SK-MEL-5 (cell line): ENCODE measurements around the gene RASGRP1. TPM values are rescaled to one million over a fixed set of nuclear protein-coding genes. Genes with fewer than 3 reads are reported as not detected.

Experiments
- DNase-seq: peaks from one replicate; pipeline ENCODE4 v3.0.0-alpha.2; 2016; ENCODE audit warnings: low read depth, low spot score
- in situ Hi-C: cut with HindIII; loops from 2 replicates; pipeline ENCODE4 v1.10.0; 2016; ENCODE audit warnings: low sequenced_read_pairs, high pct_unique_total_duplicates, low pct_unique_long_range_greater_than_20kb
- total RNA-seq: library from RNA; depleted of rRNA; stranded (reverse); fragments of >200 nt; shearing (Covaris generic); gene quantifications from 2 replicates; pipeline ENCODE4 v1.2.3, GENCODE V29; 2014; rRNA removed

Gene RASGRP1
- total RNA-seq, 1 experiment from 2014 or later: 1.3 TPM

- peak; percentile 88 for DNase-seq
- in situ Hi-C loops: no loop called here
Observed at GRCh38 chr15:38453971-38454695, 110.5 kb downstream of the RASGRP1 start, which contains the start of gene FAM98B. Gene FAM98B, plus strand, starts transcription at chr15:38454127. Its CDS starts 35 bp downstream, at chr15:38454162.

- no peak for DNase-seq
- in situ Hi-C loops: no loop called here
Observed at GRCh38 chr15:38441130-38441519, 123.5 kb downstream of the RASGRP1 start.

- peak; percentile 69 for DNase-seq
- in situ Hi-C loops: no loop called here
Observed at GRCh38 chr15:38440353-38441129, 124.1 kb downstream of the RASGRP1 start.

Other genes with a start within 250 kb of the RASGRP1 start
- gene FAM98B, start 110.7 kb downstream of the RASGRP1 start, total RNA-seq: 10.1 and 12.5 TPM in 2 replicates